GM23338 (cell line): Measurements from ENCODE around the gene NPEPL1.

Source experiments
- EZH2 ChIP-seq: fragments of 200-600 bp; sonication (generic); IDR thresholded peaks from one replicate; pipeline ENCODE4 v1.8.0; 2017; ENCODE audit warnings: antibody characterized with exemption, mild to moderate bottlenecking, low read depth; ENCODE audit not compliant: unreplicated experiment
- EZH2phosphoT487 ChIP-seq: fragments of 200-600 bp; sonication (generic); IDR thresholded peaks from one replicate; pipeline ENCODE4 v1.8.1; 2018; ENCODE audit warnings: antibody characterized with exemption; ENCODE audit not compliant: unreplicated experiment
- POLR2AphosphoS5 ChIP-seq: IDR thresholded peaks from 2 replicates; pipeline ENCODE4 v1.6.1; 2016; ENCODE audit warnings: antibody characterized with exemption, low read depth
- ZNF331 ChIP-seq: fragments of 250-450 bp; sonication (Bioruptor Pico); IDR thresholded peaks from 2 replicates; pipeline ENCODE4 v1.5.0; 2020; ENCODE audit warnings: low read depth, mild to moderate bottlenecking, moderate library complexity
- TF ChIP-seq, protein P1 (sequence below), 2 experiments: fragments of 200-600 bp in 1 of 2; sonication (generic) in 1 of 2; conservative IDR thresholded peaks; 2 replicates each; pipeline versions ENCODE4 v1.5.1 to v1.6.1; 2016 to 2017; ENCODE audit warnings: antibody characterized with exemption in 2 of 2, low read depth in 2 of 2, mild to moderate bottlenecking in 2 of 2, moderate library complexity in 1 of 2

DNA sequence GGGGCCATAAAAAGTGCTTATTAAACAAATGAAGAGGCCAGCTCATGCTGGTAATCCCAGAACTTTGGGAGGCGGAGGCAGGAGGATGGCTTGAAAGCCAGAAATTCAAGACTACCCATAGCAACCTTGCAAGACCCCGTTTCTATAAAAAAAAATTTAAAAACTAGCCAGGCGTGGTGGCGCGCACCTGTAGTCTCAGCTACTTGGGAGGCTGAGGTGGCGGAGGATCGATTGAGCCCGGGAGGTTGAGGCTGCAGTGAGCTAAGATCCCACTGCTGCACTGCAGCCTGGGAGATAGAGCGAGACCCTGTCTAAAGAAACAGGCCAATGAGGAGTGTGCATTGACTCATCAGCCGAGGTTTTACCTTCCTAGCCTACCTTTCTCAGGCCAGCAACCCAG lies 15.2 kb downstream of the NPEPL1 start:
- TF ChIP-seq, protein P1, sequence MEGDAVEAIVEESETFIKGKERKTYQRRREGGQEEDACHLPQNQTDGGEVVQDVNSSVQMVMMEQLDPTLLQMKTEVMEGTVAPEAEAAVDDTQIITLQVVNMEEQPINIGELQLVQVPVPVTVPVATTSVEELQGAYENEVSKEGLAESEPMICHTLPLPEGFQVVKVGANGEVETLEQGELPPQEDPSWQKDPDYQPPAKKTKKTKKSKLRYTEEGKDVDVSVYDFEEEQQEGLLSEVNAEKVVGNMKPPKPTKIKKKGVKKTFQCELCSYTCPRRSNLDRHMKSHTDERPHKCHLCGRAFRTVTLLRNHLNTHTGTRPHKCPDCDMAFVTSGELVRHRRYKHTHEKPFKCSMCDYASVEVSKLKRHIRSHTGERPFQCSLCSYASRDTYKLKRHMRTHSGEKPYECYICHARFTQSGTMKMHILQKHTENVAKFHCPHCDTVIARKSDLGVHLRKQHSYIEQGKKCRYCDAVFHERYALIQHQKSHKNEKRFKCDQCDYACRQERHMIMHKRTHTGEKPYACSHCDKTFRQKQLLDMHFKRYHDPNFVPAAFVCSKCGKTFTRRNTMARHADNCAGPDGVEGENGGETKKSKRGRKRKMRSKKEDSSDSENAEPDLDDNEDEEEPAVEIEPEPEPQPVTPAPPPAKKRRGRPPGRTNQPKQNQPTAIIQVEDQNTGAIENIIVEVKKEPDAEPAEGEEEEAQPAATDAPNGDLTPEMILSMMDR (conservative IDR thresholded peaks at IDR 0.05; ENCODE audit: low read depth in 2 of 2) = no peak
- TF ChIP-seq EZH2 (no peak), EZH2phosphoT487 (no peak), ZNF331 (CRISPR knock-in tag) (no peak), POLR2AphosphoS5 (no peak)
